Activated naive CD4-positive, alpha-beta T cell treated with anti-CD3 and anti-CD28 coated beads, Interleukin-2, amount 50 U/mL, for 16 hours (primary cell): ENCODE measurements around the gene CCDC92.

Experiments
- DNase-seq: peaks from one replicate; pipeline ENCODE4 v3.0.0-alpha.2; 2020

CCDC92 gene

DNA sequence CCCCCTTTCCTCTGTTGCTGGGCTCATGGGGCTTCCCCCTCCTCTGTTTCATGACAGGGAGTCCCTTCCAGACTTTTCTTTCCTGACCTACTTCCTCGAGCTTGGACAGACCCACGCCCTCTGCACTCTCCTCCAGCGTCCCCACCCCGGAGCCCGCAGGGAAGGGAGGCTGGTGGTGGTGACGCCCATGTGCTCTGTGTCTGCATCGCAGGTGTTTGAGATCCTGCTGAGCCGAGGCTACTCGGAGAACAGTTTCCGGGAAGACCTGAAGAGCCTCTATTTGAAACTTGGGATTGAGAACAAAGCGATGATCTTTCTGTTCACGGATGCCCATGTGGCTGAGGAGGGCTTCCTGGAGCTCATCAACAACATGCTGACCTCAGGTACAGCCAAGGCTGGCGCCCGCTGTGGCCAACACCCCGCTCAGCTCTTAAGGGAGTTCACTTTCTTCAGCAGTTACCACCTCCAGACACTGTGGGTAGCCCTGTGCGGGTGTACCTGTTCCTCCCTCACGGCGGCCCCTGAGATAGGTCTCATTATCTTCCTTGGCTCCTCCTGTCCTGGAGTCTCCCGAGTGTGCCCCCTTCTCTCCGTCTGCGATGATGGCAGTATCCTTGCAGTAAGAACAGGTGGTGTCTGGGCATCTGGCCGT lies 85.6 kb downstream of the CCDC92 start:
- no peak for DNase-seq

DNA sequence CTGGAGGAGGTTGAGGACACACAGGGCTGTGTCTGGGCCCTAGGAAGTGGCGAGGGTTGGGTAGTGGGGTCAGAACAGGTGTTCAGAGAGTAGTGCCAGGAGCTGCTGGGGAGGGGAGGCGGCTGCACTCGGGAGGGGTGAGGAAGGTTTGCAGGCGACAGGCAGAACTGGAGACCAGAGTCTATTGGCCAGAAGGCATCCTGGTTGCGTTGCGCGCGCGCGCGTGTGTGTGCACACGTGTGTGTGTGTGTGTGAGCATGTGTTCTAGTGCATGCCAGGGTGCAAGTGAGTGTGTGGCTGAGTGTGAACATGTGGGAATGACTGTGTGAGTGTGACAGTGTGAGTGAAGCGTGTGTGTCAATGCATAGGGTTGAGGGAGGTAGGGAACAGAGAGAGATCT lies 86.4 kb downstream of the CCDC92 start:
- no peak for DNase-seq
